GM12878 (cell line): ENCODE results near the gene CAPN2.

ENCODE experiments used
- BRCA1 ChIP-seq: IDR thresholded peaks from 2 replicates; pipeline ENCODE4 v1.6.1; 2011; ENCODE audit warnings: low read depth, low read length, improper control_type of control experiment
- RBBP5 ChIP-seq: fragments of 200-600 bp; sonication (generic); conservative IDR thresholded peaks from 2 replicates; pipeline ENCODE4 v1.6.1; 2016
- TCF7 ChIP-seq: IDR thresholded peaks from 2 replicates; pipeline ENCODE4 v1.6.1; 2014; ENCODE audit warnings: antibody characterized with exemption, borderline replicate concordance

DNA sequence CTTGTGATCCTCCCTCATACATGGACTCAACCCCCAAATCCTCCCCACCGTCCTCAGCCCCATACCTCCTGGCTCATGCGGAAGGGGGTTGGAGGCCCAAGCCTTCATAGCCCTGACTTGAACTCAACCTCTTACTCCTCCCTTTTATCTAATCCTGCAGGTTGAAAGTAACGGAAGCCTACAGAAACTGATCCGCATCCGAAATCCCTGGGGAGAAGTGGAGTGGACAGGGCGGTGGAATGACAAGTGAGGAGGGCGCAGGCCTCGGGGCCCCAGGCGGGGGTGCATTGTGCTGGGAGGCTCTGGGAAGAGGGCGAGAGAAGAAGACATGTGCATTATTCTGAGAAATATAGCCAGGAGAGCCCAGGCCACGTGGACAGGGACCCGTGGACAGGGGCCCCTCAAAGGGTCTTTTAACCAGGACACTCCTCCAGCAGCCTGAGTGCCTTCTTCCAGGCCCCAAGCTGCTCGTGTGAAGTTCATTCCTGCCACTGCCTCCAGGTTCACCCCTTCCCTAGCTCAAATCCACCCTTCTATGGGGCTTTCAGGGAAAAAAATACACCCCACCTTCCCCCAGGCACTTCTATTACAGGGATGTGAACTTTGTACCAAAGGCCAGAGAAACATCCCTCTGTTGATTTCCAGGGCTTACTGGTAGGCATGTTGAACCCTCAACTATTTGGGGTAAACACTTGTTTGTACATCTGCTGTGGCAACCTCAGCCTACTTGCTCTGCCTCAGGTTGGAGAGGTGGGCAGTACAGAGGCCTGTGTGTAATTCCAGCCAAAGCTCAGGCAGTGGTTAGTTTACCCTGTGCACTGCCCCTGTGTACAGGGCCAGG is 38.6 kb downstream of the CAPN2 start:
- TF ChIP-seq TCF7 (no peak), BRCA1 (no peak), RBBP5 (no peak)
